Nucleus accumbens (tissue), 56 donors: Measurements from ENCODE around the gene SLC17A3.

ENCODE experiments used
- DNase-seq, 56 donors: peaks; one replicate each; lab custom pipeline; 2025; lab: John Stamatoyannopoulos, UW

Gene SLC17A3

DNA sequence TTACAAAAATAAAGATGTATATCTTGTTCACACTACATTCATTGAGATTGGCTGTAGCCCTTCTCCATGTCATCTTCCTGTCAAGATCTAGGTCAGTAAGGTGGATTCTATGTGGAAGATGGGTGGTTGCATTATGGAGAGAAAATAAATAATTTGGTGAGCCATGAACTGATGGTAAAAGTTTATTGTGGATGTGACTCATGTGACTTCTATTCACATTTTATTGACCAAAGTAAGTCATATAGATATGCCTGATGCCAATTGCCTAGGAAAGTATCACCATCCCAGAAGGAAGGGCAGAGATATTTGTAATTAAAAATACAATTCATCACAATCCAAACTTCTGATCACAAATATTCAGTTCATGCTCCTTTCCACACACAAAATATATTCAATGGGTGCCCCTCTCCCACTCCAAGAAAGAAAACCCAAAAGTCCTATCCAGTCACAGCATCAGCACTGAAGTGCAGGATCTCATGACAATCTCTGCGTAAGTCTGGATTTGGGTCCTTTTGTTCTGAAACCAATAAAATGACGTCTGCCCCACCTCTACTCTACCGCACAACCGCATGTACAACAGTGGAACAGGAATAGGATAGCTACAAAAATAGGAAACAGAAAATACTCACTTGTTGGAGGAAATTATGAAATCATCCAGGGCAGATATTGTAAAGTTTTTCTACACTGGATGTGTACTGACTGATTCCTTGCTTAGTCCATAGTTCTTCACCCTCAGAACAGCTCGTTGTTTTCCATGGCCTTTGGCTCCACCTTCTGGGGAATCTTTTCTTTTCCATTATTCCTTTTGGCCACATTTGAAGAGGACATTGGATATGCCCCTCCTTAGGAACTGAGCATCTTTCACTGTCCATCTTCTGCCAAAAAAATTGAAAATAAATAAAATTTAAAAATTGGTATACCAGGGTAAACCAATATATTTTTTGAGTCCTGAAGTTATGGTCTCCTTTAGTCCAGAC is 16.1 kb upstream of the SLC17A3 start:
- peak in 15 of 56 donors; percentile 0 to 44 (median 2) for DNase-seq

DNA sequence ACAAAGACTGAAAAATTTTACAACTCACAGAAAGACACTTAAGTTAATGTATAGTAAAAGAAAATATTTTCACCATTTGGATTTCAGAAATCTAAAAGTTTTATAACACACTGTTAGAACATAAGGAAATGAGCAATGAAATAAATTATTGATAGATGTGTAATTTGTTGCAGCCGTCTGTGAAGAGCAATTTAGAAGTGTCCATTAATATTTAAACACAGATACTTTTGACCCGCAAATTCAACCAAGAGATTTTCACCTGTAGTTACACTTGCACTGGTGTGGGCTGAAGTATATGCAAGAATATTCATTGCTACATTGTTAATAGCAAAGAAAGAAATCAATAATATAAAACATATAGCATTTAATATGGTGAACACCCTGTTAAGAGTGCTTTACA is 14.6 kb upstream of the SLC17A3 start:
- DNase-seq: no peak

DNA sequence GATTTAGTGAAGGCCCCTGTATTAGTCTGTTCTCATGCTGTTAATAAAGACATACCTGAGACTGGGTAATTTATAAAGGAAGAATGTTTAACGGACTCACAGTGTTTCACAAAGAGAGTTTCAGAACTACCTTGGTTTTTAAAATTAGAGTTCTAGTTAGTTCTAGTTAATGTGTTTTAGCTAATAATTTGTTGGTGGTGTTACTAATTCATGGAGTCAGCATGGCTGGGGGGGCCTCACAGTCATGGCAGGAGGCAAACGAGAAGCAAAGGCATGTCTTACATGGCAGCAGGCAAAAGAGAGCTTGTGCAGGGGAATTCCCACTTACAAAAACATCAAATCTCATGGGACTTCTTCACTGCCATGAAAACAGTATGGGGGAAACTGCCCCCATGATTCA is 12.0 kb upstream of the SLC17A3 start:
- no peak for DNase-seq

DNA sequence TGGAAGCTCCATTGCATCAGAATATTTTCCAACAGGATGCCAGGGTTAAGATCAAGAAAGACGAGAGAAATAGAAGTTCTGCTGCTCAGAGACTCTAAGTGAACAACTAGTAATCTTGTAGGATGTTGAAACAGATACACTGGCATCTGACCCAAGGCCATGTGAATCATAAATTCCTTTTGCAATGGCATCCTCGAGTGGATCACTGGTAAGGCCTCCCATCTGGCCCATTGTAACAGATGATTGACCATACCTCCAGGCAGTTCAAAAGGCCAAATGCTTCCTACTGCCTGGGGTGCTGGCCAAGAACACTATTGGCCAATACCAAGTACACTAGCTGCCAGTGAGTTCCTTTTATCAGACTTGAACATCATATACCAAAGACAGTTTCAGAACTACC is 9.9 kb upstream of the SLC17A3 start:
- DNase-seq: no peak

DNA sequence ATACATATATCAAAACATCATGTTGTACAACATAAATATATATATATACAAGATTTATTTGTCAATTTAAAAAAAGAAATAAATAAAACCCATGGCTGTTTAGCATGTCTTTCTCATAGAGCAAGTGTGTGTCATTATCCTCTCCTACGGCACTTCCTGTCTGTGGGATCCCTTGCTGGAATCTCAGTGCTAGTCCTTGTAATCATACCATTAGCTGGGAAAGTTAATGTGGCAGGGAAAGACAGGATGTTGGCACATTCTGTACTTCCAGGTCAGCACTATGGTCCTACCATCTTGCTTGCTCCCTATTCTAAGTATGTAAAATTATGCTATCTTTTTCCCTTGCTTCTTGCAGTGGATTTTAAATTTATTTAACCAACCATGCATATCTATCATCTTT is 9.5 kb upstream of the SLC17A3 start:
- DNase-seq: no peak

DNA sequence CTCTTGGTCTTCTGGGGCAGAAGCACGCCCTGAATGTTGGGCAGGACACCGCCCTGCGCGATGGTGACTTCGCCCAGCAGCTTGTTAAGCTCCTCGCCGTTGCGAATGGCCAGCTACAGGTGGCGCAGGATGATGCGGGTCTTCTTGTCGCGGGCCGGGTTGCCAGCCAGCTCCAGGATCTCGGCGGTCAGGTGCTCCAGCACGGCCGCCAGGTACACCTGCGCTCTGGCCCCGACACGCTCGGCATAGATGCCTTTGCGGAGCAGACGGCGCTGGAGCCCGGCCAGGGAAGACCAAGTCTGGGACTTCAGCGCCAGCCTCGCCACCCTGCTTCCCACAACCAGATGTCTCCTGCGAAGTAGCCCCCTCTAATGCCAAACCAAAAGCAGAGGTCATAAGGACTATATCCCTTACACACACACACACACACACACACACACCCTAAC is 8.0 kb upstream of the SLC17A3 start:
- DNase-seq: no peak

DNA sequence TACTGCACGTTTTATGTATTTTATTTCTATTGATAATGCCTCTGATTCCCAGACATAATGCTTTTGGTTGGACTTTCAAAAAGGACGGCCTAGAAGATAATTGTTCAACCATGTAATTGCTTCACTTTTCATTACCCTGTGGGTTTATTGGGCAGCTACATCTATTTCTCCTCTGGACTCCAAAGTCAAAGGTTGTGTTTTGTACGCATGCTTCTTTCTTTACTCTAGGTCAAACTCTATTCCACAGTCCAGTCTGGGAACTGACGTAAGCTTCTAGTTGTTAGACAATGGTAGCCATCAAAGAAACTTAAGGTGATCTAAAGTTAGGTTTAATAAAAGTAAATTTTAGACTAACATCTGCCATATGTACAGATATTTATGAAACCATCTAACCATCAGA is 6.6 kb upstream of the SLC17A3 start:
- DNase-seq: no peak

DNA sequence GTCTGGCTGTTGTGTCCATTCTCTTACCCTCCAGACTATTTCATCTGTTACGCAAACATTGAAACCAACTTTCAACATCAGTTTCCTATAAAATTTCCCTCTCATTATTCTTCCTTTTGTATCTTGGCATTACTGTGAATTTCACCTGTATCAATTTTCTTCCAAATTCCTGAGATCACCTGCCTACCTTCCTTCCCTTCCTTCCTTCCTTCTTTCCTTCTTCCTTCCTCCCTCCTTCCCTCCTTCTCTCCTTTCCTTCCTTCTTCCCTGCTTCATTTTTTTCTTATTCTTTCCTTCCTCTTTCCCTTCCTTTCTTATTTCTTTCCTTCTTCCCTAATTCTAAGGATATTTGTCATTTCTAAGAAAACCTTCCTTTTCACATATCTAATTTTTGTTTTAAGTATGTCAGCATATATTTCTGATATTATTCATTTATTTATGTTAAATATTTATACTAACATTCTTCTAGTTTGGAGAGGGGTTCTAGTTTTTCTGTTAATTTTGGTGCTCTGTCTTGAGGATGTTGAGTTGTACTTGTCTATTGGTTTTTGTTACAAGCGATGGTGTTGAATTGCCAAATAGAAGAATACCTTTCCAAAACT is 4.8 kb upstream of the SLC17A3 start:
- DNase-seq: no peak

DNA sequence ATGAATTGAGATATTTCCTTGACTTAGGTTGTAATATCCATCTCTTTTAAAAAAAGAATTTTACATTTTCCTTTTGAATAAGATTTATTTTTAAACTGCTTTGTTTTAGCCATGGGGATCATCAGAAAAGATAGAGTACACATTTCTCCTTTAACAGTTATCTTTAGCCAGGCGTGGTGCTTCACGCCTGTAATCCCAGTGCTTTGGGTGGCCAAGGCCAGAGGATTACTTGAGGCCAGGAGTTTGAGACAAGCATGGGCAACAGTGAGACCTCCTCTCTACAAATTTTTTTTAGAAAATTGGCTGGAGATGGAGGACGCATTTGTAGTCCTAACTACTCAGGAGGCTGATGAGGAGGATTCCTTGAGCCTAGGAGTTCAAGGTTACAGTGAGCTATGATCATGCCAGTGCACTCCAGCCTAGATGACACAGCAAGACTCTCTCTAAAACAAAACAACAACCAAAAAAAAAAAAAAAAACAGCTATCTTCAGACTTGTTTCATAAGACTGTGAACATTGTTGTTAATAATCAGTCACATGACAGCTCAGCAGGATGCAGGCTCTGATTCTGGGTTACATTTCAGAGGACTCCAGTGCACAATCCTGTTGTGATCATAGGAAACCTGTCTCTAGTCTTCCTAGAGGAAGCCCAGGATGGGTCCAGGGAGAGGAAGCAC is 2.0 kb upstream of the SLC17A3 start:
- no peak for DNase-seq

DNA sequence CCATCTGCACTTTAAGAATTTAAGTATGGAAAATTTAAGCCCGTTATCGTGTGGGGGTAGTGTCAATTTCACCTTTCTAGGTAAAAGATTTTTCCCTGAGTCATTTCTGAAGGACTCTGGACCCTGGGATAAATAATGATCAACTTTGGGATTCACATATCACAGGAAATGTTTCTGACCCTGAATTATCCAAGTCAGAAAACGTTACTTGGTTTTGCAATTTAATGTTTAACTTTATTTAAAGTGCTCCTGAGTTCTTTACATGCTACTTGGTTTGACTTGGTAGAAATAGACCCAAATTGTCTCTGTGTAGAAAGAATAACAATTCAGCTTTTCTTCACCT is 1.5 kb upstream of the SLC17A3 start:
- DNase-seq: no peak

DNA sequence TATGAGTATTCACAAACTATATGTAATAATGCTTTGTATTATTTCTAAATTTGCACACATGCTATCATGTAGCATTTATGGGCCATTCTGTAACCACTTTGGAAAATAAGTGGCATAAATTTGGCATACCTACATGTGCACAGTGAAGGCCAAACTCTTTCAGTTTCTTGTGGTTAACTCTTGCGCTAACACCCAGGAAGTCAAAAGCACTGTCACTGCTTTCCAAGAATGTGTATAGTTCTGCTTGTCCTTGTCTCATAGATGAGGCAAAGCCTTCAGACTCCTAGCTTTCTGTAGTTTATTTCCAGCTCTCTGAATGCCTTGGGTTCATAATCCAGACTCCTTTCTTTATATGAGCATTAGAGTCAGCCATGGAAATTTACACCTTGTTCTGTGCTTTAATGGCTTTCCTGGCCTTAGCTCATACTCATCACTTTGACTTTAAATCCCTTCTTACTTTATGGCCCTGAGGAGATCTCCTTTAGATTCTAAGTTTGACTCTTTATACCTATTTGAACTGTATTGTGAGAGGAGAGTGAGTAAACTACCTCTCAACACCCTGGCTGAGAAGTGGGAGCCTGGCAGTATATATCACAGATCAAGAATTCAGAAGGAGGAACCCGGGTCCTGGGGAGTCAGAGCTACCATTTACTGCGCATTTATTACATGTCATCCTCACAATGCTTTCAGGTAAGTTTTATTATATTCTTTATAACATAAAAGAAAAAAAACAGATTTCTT is 949 bp upstream of the SLC17A3 start:
- DNase-seq: no peak

DNA sequence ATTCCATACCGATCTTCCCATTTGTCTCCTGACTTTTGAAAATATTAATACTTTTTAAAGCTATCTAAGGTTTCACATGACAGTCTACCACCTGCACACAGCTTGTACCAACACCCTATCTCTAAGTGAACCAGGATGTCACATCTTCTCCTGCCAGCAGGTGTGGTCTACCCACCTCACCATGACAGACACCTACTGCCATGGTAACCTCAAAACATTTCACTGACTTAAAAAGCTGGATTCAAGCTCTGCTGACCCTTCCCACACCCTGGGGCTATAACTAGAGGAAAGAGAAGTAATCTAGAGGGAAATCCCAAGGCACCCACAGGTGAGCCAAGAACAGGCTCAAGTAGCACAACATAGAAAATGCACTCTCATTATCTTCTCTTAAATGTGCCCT is 1.2 kb downstream of the SLC17A3 start:
- no peak for DNase-seq

DNA sequence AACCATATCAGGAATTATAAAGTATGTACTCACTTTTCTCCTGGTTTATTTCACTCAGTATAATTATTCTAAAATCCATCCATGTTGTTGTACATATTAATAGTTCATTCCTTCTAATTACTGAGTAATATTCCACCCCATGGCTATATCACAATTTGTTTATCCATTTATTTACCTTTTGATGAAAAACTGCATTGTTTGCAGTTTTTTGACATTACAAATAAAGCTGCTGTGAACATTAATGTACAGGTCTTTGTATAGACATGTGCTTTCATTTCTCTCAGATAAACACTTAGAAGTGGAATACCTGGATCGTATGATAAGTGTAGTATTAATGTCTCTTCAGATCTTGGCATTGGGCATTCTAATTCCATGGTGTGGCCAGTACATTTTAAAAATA is 4.2 kb downstream of the SLC17A3 start:
- DNase-seq: no peak

DNA sequence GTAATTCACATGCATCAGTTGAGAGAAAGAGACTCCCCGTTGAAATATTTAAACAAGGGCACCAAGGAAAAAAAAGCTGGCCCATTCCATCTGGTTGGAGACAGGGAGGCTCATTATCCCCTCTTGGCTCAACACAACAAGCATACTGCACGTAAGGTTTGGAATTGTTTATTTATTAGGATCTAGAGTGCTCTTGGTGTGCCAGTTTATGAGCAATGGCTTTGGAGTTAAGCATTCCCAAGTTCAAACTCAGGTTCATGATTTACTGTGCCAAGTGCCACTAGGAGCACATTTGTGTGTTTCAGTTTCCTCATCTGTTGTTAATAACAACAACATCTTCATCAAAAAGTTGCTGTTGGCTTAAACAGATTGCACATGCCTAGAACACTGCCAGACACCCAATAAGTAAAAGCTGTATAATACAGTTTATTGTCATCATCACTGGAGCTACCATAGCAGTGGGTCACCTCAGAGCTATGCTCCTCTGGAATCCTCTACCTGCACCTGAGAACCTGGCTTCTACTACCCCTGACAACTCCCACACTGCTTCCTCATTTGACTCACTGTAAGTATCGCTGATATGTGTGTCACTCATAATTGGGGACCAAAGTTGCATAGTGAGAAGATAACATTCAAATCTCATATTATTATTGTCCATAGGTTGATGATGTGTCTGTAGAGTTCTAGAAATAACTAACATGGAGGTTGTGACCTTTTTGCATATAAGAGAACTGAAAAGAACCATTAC is 5.4 kb downstream of the SLC17A3 start:
- no peak for DNase-seq

DNA sequence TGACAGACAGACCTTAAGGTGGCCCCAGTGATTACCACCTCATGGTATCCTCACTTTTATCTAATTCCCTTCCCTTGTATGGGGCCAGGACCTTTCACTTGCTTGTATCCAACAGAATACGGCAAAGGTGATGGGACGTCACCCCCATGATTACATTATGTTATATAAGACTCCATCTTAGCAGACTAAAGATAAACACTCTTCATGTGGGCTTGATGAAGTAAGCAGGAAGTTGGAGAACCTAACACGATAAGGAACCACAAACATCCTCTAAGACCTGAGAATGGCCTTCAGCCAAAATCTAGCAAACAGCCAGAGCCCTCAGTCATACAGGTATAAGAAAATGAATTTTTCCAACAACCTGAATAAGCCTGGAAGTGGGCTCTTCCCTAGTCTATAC is 8.0 kb downstream of the SLC17A3 start:
- DNase-seq: no peak

DNA sequence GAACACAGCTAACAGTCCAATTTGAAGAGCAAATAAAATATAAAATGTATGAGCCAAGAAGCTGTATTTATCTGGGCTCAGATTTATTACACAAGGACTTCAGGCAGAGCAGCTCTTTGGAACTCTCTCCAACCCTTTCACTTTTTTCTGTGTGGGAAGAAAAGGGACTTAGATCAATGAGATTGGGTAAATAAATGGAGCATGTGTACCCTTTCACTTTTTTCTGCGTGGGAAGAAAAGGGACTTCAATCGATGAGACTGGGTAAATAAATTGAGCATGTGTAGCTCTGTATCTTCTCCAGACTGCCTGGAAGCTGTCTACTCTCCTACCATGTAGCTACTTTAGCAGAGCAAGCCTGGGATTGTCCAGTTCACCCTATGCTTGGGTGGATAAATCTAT is 10.7 kb downstream of the SLC17A3 start:
- no peak for DNase-seq

DNA sequence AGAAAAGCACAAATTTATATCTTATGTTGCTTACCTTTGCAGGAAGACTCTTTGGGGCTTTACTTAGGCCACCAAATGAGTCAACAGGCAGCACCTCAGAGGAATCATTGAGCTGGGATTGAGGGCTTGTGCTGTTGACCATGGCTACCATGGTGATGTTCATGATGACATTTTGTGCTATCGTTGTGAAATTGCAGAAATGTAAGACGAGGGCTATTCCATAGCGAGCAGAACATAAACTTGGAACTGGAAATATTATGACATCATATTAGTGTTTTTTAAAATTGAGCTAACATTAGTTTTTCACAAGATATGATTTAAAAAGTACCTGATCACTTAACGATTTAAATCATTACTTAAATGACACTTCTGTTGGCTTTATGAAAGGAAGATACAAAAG is 11.8 kb downstream of the SLC17A3 start:
- DNase-seq: no peak

DNA sequence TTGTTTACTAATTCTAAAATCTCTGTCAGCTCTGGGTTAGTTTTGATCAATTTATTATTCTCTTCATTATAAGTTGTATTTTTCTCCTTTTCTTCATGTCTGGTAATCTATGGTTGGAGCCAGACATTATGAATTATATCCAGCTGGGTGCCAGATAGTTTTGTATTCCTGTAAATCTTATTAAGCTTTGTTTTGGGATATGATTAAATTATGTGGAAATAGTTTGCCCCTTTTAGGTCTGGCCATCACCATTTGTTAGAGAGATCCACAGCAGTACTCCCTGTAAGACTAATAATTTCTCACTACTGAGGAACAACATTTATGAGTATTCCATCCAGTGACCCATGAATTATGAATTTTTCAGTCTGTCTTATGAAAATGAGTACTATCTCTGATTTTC is 21.3 kb downstream of the SLC17A3 start:
- no peak for DNase-seq

DNA sequence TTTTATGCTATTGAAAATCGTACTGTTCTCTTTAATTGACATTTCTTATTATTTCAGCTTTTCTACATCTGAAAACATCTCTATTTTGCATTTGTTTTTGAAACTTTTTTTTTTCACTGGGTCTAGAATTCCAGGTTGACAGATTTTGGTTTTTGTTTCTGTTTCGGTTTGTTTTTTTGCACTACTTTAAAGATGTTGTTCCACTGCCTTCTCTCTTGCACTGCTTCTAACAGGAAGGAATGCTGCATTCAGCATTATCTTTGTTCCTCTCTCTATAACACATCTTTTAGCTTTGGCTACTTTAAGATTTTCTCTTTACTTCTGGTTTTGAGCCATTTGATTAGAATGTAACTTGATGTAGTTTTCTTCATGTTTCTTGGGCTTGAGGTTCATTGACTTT is 22.1 kb downstream of the SLC17A3 start:
- no peak for DNase-seq

DNA sequence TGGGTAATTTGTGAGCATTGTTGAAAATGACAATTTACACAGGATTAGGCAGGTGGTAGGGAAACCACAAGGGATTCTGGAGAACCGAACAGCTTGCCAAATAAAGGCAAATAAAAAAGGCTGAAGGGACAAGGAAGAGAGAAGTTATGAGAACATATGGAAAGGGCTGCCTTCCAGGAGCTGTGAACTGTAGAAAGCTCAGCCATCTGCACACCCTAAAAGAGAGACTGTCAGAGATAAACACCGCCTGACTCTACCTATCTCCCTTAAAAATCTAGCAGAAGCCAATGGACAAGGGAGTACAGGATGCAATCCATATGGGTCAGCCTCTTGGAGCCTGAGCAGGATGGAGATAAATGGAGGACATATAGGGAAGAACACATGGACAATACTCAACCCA is 29.5 kb downstream of the SLC17A3 start:
- DNase-seq: no peak
